ENCODE data around the gene GSTM4. TPM values are rescaled to one million over a fixed set of nuclear protein-coding genes. Genes with fewer than 3 reads are reported as not detected.
A peak's percentile ranks its signal among the peaks of the same experiment; 100 is the strongest.

GSTM4 gene
- 10 to 100 TPM; 18.1 to 20.6 TPM for total RNA-seq

- no peaks in the 10 kb centered on the region for H3K9me3 Mint-ChIP-seq (ENCODE audit: low read depth)
- POLR2A ChIA-PET = interaction anchor here (0.6 kb wide), 1 partner anchor 329 kb away, joined by 5 read pairs; the partner anchor contains the start of gene AHCYL1
- DNase-seq = peak; percentile 85
These were observed at the start of gene GSTM4 for GRCh38 chr1:109655615-109656519. Gene GSTM4 (plus strand): TSS chr1:109656099. CDS start chr1:109656390, 291 bp downstream.

GRCh38 chr1:109609881-109610280, 46.0 kb upstream of the GSTM4 start:
- ATAC-seq = no peak
- intact Hi-C loops (cut with DNase I, micrococcal nuclease) = no loop called here
- Mint-ChIP-seq H3K9me3 (ENCODE audit: low read depth) (no peaks in the 10 kb centered on the region), H3K27me3 (no peaks in the 10 kb centered on the region), H3K27ac (no peak overlapping the region), H3K4me3 (no peak overlapping the region), H3K36me3 (ENCODE audit: low read depth) (no peaks in the 10 kb centered on the region), H3K4me1 (no peaks in the 10 kb centered on the region)
- ChIA-PET CTCF (interaction anchor here (1.8 kb wide), 1 partner anchor 50 kb away, joined by 5 read pairs; no protein-coding TSS in a partner anchor), POLR2A (no interaction called here)
- DNase-seq = no peak

More at GRCh38 chr1:109655615-109656519, at the start of gene GSTM4:
- CTCF ChIA-PET = interaction anchor here (0.6 to 4.6 kb wide), 12 partner anchors 13 to 329 kb away, joined by 3 to 47 read pairs (median 4); partner anchors contain the start of genes AHCYL1 and GSTM1
- Mint-ChIP-seq H3K4me3 (peak within 1 kb of the TSS; percentile 93), H3K4me1 (peaks cover 12% of the 10 kb centered on the region), H3K36me3 (ENCODE audit: low read depth) (peaks cover 3% of the 10 kb centered on the region), H3K27ac (peak within 1 kb of the TSS; percentile 90), H3K27me3 (peaks cover 3% of the 10 kb centered on the region)
- ATAC-seq = peak; percentile 96
- intact Hi-C loops (cut with DNase I, micrococcal nuclease) = loop anchor here (1.0 to 2.0 kb wide), 5 partner anchors 13 to 110 kb away; partner anchors contain the start of genes GSTM1 (in 1 of the 2) and GSTM3 (in 1 of the 2)

GRCh38 chr1:109610609-109611307, 45.1 kb upstream of the GSTM4 start:
- Mint-ChIP-seq H3K27me3 (no peaks in the 10 kb centered on the region), H3K4me3 (no peak overlapping the region), H3K4me1 (peaks cover 2% of the 10 kb centered on the region), H3K36me3 (ENCODE audit: low read depth) (no peaks in the 10 kb centered on the region), H3K9me3 (ENCODE audit: low read depth) (no peaks in the 10 kb centered on the region), H3K27ac (no peak overlapping the region)
- POLR2A ChIA-PET = no interaction called here
- CTCF ChIA-PET = interaction anchor here (1.4 to 2.0 kb wide), 2 partner anchors 10 to 30 kb away, joined by 4 to 7 read pairs; no protein-coding TSS in a partner anchor
- DNase-seq (no peak), ATAC-seq (no peak)
- intact Hi-C loops (cut with DNase I, micrococcal nuclease) = no loop called here

GRCh38 chr1:109611308-109611990, 44.5 kb upstream of the GSTM4 start:
- POLR2A ChIA-PET = no interaction called here

GRCh38 chr1:109613361-109614147, 42.3 kb upstream of the GSTM4 start:
- Mint-ChIP-seq H3K27me3 (no peaks in the 10 kb centered on the region), H3K4me1 (peaks cover 24% of the 10 kb centered on the region), H3K27ac (no peak overlapping the region), H3K36me3 (ENCODE audit: low read depth) (no peaks in the 10 kb centered on the region), H3K4me3 (no peak overlapping the region), H3K9me3 (ENCODE audit: low read depth) (no peaks in the 10 kb centered on the region)
- CTCF ChIA-PET = interaction anchor here (0.6 to 1.4 kb wide), 9 partner anchors 13 to 312 kb away, joined by 3 to 4 read pairs (median 3); partner anchors contain the start of gene CYB561D1
- ATAC-seq (no peak), DNase-seq (no peak)
- POLR2A ChIA-PET = no interaction called here
- intact Hi-C loops (cut with DNase I, micrococcal nuclease) = no loop called here

More at GRCh38 chr1:109611308-109611990, 44.5 kb upstream of the GSTM4 start:
- CTCF ChIA-PET = interaction anchor here (0.6 to 2.0 kb wide), 5 partner anchors 9 to 328 kb away, joined by 3 to 7 read pairs (median 3); partner anchors contain the start of gene PSRC1
- DNase-seq (no peak), ATAC-seq (no peak)
- H3K36me3 Mint-ChIP-seq (ENCODE audit: low read depth) = no peaks in the 10 kb centered on the region
- H3K9me3 Mint-ChIP-seq (ENCODE audit: low read depth) = no peaks in the 10 kb centered on the region
- no peak overlapping the region for H3K27ac Mint-ChIP-seq
- intact Hi-C loops (cut with DNase I, micrococcal nuclease) = no loop called here
- H3K4me3 Mint-ChIP-seq = no peak overlapping the region
- peaks cover 9% of the 10 kb centered on the region for H3K4me1 Mint-ChIP-seq
- no peaks in the 10 kb centered on the region for H3K27me3 Mint-ChIP-seq

GRCh38 chr1:109615879-109616278, 40.0 kb upstream of the GSTM4 start:
- ATAC-seq = no peak
- no peak overlapping the region for H3K4me3 Mint-ChIP-seq
- intact Hi-C loops (cut with DNase I, micrococcal nuclease) = no loop called here
- no peak for DNase-seq
- ChIA-PET POLR2A (no interaction called here), CTCF (interaction anchor here (0.9 to 1.5 kb wide), 5 partner anchors 14 to 84 kb away, joined by 3 to 6 read pairs (median 4); partner anchors contain the start of gene GNAI3)
- no peaks in the 10 kb centered on the region for H3K36me3 Mint-ChIP-seq (ENCODE audit: low read depth)
- H3K4me1 Mint-ChIP-seq = peaks cover 32% of the 10 kb centered on the region
- H3K27me3 Mint-ChIP-seq = no peaks in the 10 kb centered on the region
- no peaks in the 10 kb centered on the region for H3K9me3 Mint-ChIP-seq (ENCODE audit: low read depth)
- H3K27ac Mint-ChIP-seq = no peak overlapping the region

GRCh38 chr1:109616391-109616790, 39.5 kb upstream of the GSTM4 start:
- no peaks in the 10 kb centered on the region for H3K9me3 Mint-ChIP-seq (ENCODE audit: low read depth)
- CTCF ChIA-PET = interaction anchor here (0.6 to 1.5 kb wide), 7 partner anchors 11 to 268 kb away, joined by 3 to 6 read pairs (median 4); partner anchors contain the start of gene GNAI3
- H3K36me3 Mint-ChIP-seq (ENCODE audit: low read depth) = no peaks in the 10 kb centered on the region
- ATAC-seq (no peak), DNase-seq (no peak)
- peaks cover 32% of the 10 kb centered on the region for H3K4me1 Mint-ChIP-seq
- H3K27me3 Mint-ChIP-seq = no peaks in the 10 kb centered on the region
- H3K4me3 Mint-ChIP-seq = no peak overlapping the region
- intact Hi-C loops (cut with DNase I, micrococcal nuclease) = no loop called here
- POLR2A ChIA-PET = interaction anchor here (0.6 to 1.4 kb wide), 2 partner anchors 26 to 68 kb away, joined by 3 to 7 read pairs; partner anchors contain the start of gene GNAI3
- H3K27ac Mint-ChIP-seq = peak overlapping the region; percentile 35

GRCh38 chr1:109617291-109617801, 38.6 kb upstream of the GSTM4 start:
- intact Hi-C loops (cut with DNase I, micrococcal nuclease) = no loop called here
- ChIA-PET POLR2A (interaction anchor here (0.6 to 1.4 kb wide), 2 partner anchors 26 to 69 kb away, joined by 3 to 7 read pairs; partner anchors contain the start of gene GNAI3), CTCF (interaction anchor here (0.6 to 1.5 kb wide), 13 partner anchors 11 to 172 kb away, joined by 3 to 6 read pairs (median 3); no protein-coding TSS in a partner anchor)
- Mint-ChIP-seq H3K27ac (peak overlapping the region; percentile 70), H3K4me3 (no peak overlapping the region), H3K27me3 (no peaks in the 10 kb centered on the region), H3K36me3 (ENCODE audit: low read depth) (no peaks in the 10 kb centered on the region), H3K4me1 (peaks cover 39% of the 10 kb centered on the region), H3K9me3 (ENCODE audit: low read depth) (no peaks in the 10 kb centered on the region)
- peak; percentile 10 for ATAC-seq
- no peak for DNase-seq

GRCh38 chr1:109618661-109619575, 37.0 kb upstream of the GSTM4 start:
- Mint-ChIP-seq H3K27me3 (no peaks in the 10 kb centered on the region), H3K4me1 (peaks cover 55% of the 10 kb centered on the region), H3K36me3 (ENCODE audit: low read depth) (no peaks in the 10 kb centered on the region), H3K9me3 (ENCODE audit: low read depth) (no peaks in the 10 kb centered on the region), H3K4me3 (peak overlapping the region; percentile 97), H3K27ac (peak overlapping the region; percentile 97)
- POLR2A ChIA-PET = interaction anchor here (1.5 to 2.3 kb wide), 3 partner anchors 21 to 72 kb away, joined by 3 to 13 read pairs (median 5); partner anchors contain the start of gene GNAI3
- CTCF ChIA-PET = interaction anchor here (0.6 to 3.4 kb wide), 6 partner anchors 22 to 251 kb away, joined by 3 to 27 read pairs (median 8); partner anchors contain the start of genes CYB561D1 and GNAI3
- DNase-seq (no peak), ATAC-seq (no peak)
- intact Hi-C loops (cut with DNase I, micrococcal nuclease) = no loop called here
